Body of pancreas (tissue), 4 donors: ENCODE measurements around the gene SLC17A5.
"Not testable (repeated sequence)": the region's sequence is repeated elsewhere in the genome, so short reads cannot be mapped to it uniquely, and the experiment has no call there.

ENCODE experiments used
- POLR2A ChIP-seq, 3 donors: fragments of 450-650 bp; IDR thresholded peaks; one replicate each; pipeline ENCODE4 v1.6.1; 2016; ENCODE audit warnings: antibody characterized with exemption in 3 of 3, mild to moderate bottlenecking in 2 of 3
- TF ChIP-seq, protein P1 (sequence below), 7 experiments: fragments of 450-650 bp in 4 of 7; fragments of 200-600 bp in 3 of 7; sonication (generic) in 3 of 7; IDR thresholded peaks; one replicate each; pipeline ENCODE4 v1.5.1; 2016 to 2019; ENCODE audit warnings: antibody characterized with exemption in 7 of 7

DNA sequence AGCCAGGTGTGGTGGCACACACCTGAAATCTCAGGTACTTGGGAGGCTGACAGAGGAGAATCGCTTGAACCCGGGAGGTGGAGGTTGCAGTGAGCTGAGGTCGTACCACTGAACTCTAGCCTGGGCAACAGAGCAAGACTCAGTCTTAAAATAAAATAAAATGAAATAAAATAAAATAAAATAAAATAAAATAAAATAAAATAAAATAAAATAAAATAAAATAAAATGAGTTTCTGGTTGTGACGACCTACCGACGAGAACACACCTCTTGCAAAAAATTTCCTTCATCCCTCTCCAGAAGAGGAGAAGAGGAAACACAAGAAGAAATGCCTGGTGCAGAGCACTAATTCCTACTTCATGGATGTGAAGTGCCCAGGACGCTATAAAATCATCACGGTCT is 35.7 kb downstream of the SLC17A5 start:
- TF ChIP-seq POLR2A (IDR thresholded peaks at IDR 0.05) = not testable (repeated sequence)
- TF ChIP-seq, protein P1, sequence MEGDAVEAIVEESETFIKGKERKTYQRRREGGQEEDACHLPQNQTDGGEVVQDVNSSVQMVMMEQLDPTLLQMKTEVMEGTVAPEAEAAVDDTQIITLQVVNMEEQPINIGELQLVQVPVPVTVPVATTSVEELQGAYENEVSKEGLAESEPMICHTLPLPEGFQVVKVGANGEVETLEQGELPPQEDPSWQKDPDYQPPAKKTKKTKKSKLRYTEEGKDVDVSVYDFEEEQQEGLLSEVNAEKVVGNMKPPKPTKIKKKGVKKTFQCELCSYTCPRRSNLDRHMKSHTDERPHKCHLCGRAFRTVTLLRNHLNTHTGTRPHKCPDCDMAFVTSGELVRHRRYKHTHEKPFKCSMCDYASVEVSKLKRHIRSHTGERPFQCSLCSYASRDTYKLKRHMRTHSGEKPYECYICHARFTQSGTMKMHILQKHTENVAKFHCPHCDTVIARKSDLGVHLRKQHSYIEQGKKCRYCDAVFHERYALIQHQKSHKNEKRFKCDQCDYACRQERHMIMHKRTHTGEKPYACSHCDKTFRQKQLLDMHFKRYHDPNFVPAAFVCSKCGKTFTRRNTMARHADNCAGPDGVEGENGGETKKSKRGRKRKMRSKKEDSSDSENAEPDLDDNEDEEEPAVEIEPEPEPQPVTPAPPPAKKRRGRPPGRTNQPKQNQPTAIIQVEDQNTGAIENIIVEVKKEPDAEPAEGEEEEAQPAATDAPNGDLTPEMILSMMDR (IDR thresholded peaks at IDR 0.05) = not testable (repeated sequence)
